Progenitor cell of endocrine pancreas (in vitro differentiated cells): Measurements from ENCODE around the gene TP63. TPM values are rescaled to one million over a fixed set of nuclear protein-coding genes. Genes with fewer than 3 reads are reported as not detected.

Source experiments
- DNase-seq: peaks from one replicate; pipeline ENCODE4 v3.0.0; 2021; ENCODE audit warnings: low spot score; ENCODE audit not compliant: unreplicated experiment
- H3K27ac Mint-ChIP-seq: 2 replicates; pipeline ENCODE4 v1.8.0; 2021; ENCODE audit warnings: mild to moderate bottlenecking, moderate library complexity, mixed read lengths
- H3K27me3 Mint-ChIP-seq: 2 replicates; pipeline ENCODE4 v1.8.0; 2021; ENCODE audit warnings: mixed read lengths
- H3K36me3 Mint-ChIP-seq: 2 replicates; pipeline ENCODE4 v1.8.0; 2022; ENCODE audit warnings: mixed read lengths; ENCODE audit not compliant: insufficient read depth
- H3K4me1 Mint-ChIP-seq: 2 replicates; pipeline ENCODE4 v1.8.0; 2021; ENCODE audit warnings: low read depth, mixed read lengths
- H3K4me3 Mint-ChIP-seq: 2 replicates; pipeline ENCODE4 v1.8.0; 2021; ENCODE audit warnings: low read depth, mild to moderate bottlenecking, moderate library complexity, mixed read lengths
- H3K9me3 Mint-ChIP-seq: 2 replicates; pipeline ENCODE4 v1.8.0; 2021; ENCODE audit warnings: low read depth, mixed read lengths
- CTCF ChIP-seq: fragments of 200-600 bp; sonication (generic); IDR thresholded peaks from one replicate; pipeline ENCODE4 v1.5.0; 2021; ENCODE audit warnings: antibody characterized with exemption, mild to moderate bottlenecking; ENCODE audit not compliant: unreplicated experiment
- total RNA-seq: library from RNA; stranded (reverse); gene quantifications from 2 replicates; pipeline ENCODE4 v1.2.1, GENCODE V29; 2021

Gene TP63
- total RNA-seq, 1 donor from 2014 or later, result 0.72 TPM

- DNase-seq, result no peak
- TF ChIP-seq CTCF, result no peak
- Mint-ChIP-seq H3K27me3 (peaks cover 19% of the 10 kb centered on the region), H3K4me3 (no peak overlapping the region), H3K27ac (no peak overlapping the region), H3K9me3 (no peaks in the 10 kb centered on the region), H3K36me3 (no peaks in the 10 kb centered on the region), H3K4me1 (no peaks in the 10 kb centered on the region)
Measured at GRCh38 chr3:189860296-189860695, 229.1 kb downstream of the TP63 start.

- H3K36me3 Mint-ChIP-seq, result no peaks in the 10 kb centered on the region
Measured at GRCh38 chr3:189862385-189862998, 231.3 kb downstream of the TP63 start.

GRCh38 chr3:189863031-189863430 lies 231.8 kb downstream of the TP63 start:
- Mint-ChIP-seq H3K9me3 (no peaks in the 10 kb centered on the region), H3K27me3 (peaks cover 36% of the 10 kb centered on the region), H3K4me3 (no peak overlapping the region), H3K27ac (no peak overlapping the region), H3K4me1 (no peaks in the 10 kb centered on the region), H3K36me3 (no peaks in the 10 kb centered on the region)
- TF ChIP-seq CTCF, result no peak
- no peak for DNase-seq

More at GRCh38 chr3:189862385-189862998, 231.3 kb downstream of the TP63 start:
- Mint-ChIP-seq H3K9me3 (no peaks in the 10 kb centered on the region), H3K4me3 (no peak overlapping the region), H3K27me3 (peaks cover 32% of the 10 kb centered on the region), H3K27ac (no peak overlapping the region), H3K4me1 (no peaks in the 10 kb centered on the region)
- TF ChIP-seq CTCF, result no peak
- no peak for DNase-seq

- no peak for TF ChIP-seq CTCF
- Mint-ChIP-seq H3K27ac (no peak overlapping the region), H3K4me1 (no peaks in the 10 kb centered on the region), H3K9me3 (peaks cover 3% of the 10 kb centered on the region), H3K4me3 (no peak overlapping the region), H3K36me3 (no peaks in the 10 kb centered on the region), H3K27me3 (peaks cover 40% of the 10 kb centered on the region)
- no peak for DNase-seq
Measured at GRCh38 chr3:189868061-189868460, 236.9 kb downstream of the TP63 start.

GRCh38 chr3:189869165-189869564 lies 238.0 kb downstream of the TP63 start:
- peaks cover 3% of the 10 kb centered on the region for H3K9me3 Mint-ChIP-seq
- H3K36me3 Mint-ChIP-seq, result no peaks in the 10 kb centered on the region
- H3K27ac Mint-ChIP-seq, result no peak overlapping the region
- H3K4me3 Mint-ChIP-seq, result no peak overlapping the region
- DNase-seq, result no peak
- no peak for TF ChIP-seq CTCF
- peaks cover 31% of the 10 kb centered on the region for H3K27me3 Mint-ChIP-seq
- H3K4me1 Mint-ChIP-seq, result no peaks in the 10 kb centered on the region
